DOHH2 (cell line): Measurements from ENCODE around the gene OLR1.
"Not testable (repeated sequence)": the region's sequence is repeated elsewhere in the genome, so short reads cannot be mapped to it uniquely, and the experiment has no call there.

Experiments used
- H3F3A ChIP-seq: fragments of 200-600 bp; sonication (generic), shearing (Covaris generic); 2 replicates; pipeline ENCODE4 v1.6.0; 2016; ENCODE audit warnings: antibody characterized with exemption, mild to moderate bottlenecking; ENCODE audit not compliant: control insufficient read depth, insufficient read depth
- H3K27ac ChIP-seq: fragments of 200-600 bp; sonication (generic); 2 replicates; pipeline ENCODE4 v1.5.1; 2014; ENCODE audit warnings: low read depth, mild to moderate bottlenecking, low read length, moderate library complexity
- H3K27me3 ChIP-seq: fragments of 200-600 bp; sonication (generic); 2 replicates; pipeline ENCODE4 v1.6.1; 2014; ENCODE audit warnings: mild to moderate bottlenecking, low read length, mixed read lengths; ENCODE audit not compliant: control insufficient read depth
- H3K36me3 ChIP-seq: fragments of 200-600 bp; sonication (generic); 2 replicates; pipeline ENCODE4 v1.6.1; 2014; ENCODE audit warnings: mild to moderate bottlenecking, low read length, moderate library complexity, mixed read lengths; ENCODE audit not compliant: control insufficient read depth
- H3K4me1 ChIP-seq: fragments of 200-600 bp; sonication (generic); 2 replicates; pipeline ENCODE4 v1.6.1; 2014; ENCODE audit warnings: mild to moderate bottlenecking, low read length, mixed read lengths; ENCODE audit not compliant: control insufficient read depth
- H3K4me2 ChIP-seq: fragments of 200-600 bp; sonication (generic); 2 replicates; pipeline ENCODE4 v1.6.0; 2014; ENCODE audit warnings: mild to moderate bottlenecking, low read length, moderate library complexity
- H3K4me3 ChIP-seq: fragments of 200-600 bp; sonication (generic); 2 replicates; pipeline ENCODE4 v1.5.1; 2014; ENCODE audit warnings: mild to moderate bottlenecking, low read length, mixed read lengths
- H3K79me2 ChIP-seq: fragments of 200-600 bp; sonication (generic); 2 replicates; pipeline ENCODE4 v1.6.1; 2014; ENCODE audit warnings: mild to moderate bottlenecking, low read length, mixed read lengths; ENCODE audit not compliant: control insufficient read depth
- H3K9me2 ChIP-seq: fragments of 200-600 bp; sonication (generic); replicated peaks from 2 replicates; pipeline ENCODE4 v1.6.1; 2014; ENCODE audit warnings: mild to moderate bottlenecking, low read length, mixed read lengths; ENCODE audit not compliant: control insufficient read depth
- H3K9me3 ChIP-seq: fragments of 200-600 bp; sonication (generic); 2 replicates; pipeline ENCODE4 v1.6.1; 2014; ENCODE audit warnings: antibody characterized with exemption, low read length, mixed read lengths; ENCODE audit not compliant: control insufficient read depth, insufficient read depth
- H4K20me1 ChIP-seq: fragments of 200-600 bp; sonication (generic); 2 replicates; pipeline ENCODE4 v1.6.0; 2014; ENCODE audit warnings: low read depth, mild to moderate bottlenecking, antibody characterized with exemption, low read length, moderate library complexity; ENCODE audit not compliant: control insufficient read depth, insufficient read depth
- CTCF ChIP-seq: fragments of 200-600 bp; sonication (generic); IDR thresholded peaks from one replicate; pipeline ENCODE4 v1.5.1; 2014; ENCODE audit warnings: antibody characterized with exemption, mild to moderate bottlenecking, low read depth, low read length; ENCODE audit not compliant: poor library complexity, severe bottlenecking
- EZH2phosphoT487 ChIP-seq: fragments of 200-600 bp; sonication (generic); IDR thresholded peaks from 2 replicates; pipeline ENCODE4 v1.6.1; 2017; ENCODE audit warnings: borderline replicate concordance, mild to moderate bottlenecking, antibody characterized with exemption, low read length, moderate library complexity, mixed read lengths

The OLR1 gene

GRCh38 chr12:10171973-10172728 lies at the start of gene OLR1:
Gene OLR1 (minus strand): TSS chr12:10172132. CDS start chr12:10172077, 55 bp downstream.
- Histone ChIP-seq H3K9me3 (no peaks in the 10 kb centered on the region), H4K20me1 (no peaks in the 10 kb centered on the region), H3K27ac (no peak within 1 kb of the TSS), H3K4me1 (peaks cover 26% of the 10 kb centered on the region), H3K4me3 (no peak within 1 kb of the TSS), H3K79me2 (no peaks in the 10 kb centered on the region), H3F3A (no peaks in the 10 kb centered on the region), H3K4me2 (no peak within 1 kb of the TSS), H3K36me3 (no peaks in the 10 kb centered on the region), H3K27me3 (0 out of 2 replicates have a peak, but pooled peaks cover 2% of the 10 kb centered on the region), H3K9me2 (no peaks in the 10 kb centered on the region; the same call in 1 of the 2 replicates)
- no peak for TF ChIP-seq EZH2phosphoT487
- no peak for TF ChIP-seq CTCF

- Histone ChIP-seq H3K27me3 (no peaks in the 10 kb centered on the region), H3K27ac (no peak overlapping the region), H3K9me3 (no peaks in the 10 kb centered on the region), H3K36me3 (no peaks in the 10 kb centered on the region), H3K4me3 (no peak overlapping the region), H3F3A (no peaks in the 10 kb centered on the region), H3K4me1 (no peaks in the 10 kb centered on the region), H3K79me2 (no peaks in the 10 kb centered on the region), H3K9me2 (no peaks in the 10 kb centered on the region), H3K4me2 (no peak overlapping the region), H4K20me1 (no peaks in the 10 kb centered on the region)
- TF ChIP-seq EZH2phosphoT487 (no peak), CTCF (no peak)
These were observed 48.6 kb upstream of the OLR1 start for GRCh38 chr12:10220398-10221077.

DNA sequence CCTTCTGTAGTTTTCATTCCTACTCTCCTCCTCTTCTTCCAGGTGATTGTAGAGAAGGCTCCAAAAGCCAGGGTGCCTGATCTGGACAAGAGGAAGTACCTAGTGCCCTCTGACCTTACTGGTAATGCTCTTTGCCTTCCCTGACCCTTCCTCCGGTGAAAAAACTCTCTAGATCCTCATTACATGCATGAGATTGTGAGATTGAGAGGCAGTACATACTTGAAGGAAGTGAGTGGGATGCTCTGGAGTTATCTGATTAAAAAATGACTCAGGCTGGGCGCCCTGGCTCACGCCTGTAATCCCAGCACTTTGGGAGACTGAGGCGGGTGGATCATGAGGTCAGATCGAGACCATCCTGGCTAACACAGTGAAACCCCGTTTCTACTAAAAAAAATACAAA lies 46.1 kb upstream of the OLR1 start:
- Histone ChIP-seq H3K9me2 (no peaks in the 10 kb centered on the region), H3F3A (no peaks in the 10 kb centered on the region), H3K27me3 (peaks cover 23% of the 10 kb centered on the region), H3K4me1 (peaks cover 10% of the 10 kb centered on the region), H3K4me3 (no peak overlapping the region), H4K20me1 (no peaks in the 10 kb centered on the region), H3K79me2 (no peaks in the 10 kb centered on the region), H3K36me3 (no peaks in the 10 kb centered on the region), H3K27ac (no peak overlapping the region), H3K4me2 (no peak overlapping the region), H3K9me3 (no peaks in the 10 kb centered on the region)
- no peak for TF ChIP-seq CTCF
- no peak for TF ChIP-seq EZH2phosphoT487

- not testable (repeated sequence) for H3K4me2 ChIP-seq, H3K9me3 ChIP-seq, H3K9me2 ChIP-seq, H3K4me3 ChIP-seq, H4K20me1 ChIP-seq, H3F3A ChIP-seq, H3K36me3 ChIP-seq, H3K79me2 ChIP-seq, H3K27ac ChIP-seq
- Histone ChIP-seq H3K27me3 (peaks cover 32% of the 10 kb centered on the region), H3K4me1 (peaks cover 16% of the 10 kb centered on the region)
These were observed 44.0 kb upstream of the OLR1 start for GRCh38 chr12:10215946-10216345.
